Measurements from ENCODE around the gene RNU4-1.

DNA sequence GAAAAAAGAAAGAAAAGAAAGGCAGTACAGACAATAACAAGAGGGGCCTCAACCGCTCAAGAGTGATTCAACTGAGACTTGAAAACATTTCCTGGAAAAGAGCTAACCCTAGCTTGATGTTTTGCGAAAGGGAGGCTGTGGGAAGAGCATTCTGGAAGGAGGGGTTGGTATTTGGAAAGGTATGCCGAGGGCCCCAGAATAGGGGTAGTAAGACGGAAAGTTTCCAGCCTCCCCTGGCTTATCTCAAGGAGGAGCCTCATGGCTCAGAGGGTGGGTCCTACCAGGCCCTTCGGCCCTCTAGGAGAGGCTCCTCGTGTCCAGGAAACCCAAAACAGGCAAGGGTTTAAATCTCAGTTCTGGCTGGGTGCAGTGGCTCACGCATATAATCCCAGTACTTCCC, 9.7 kb downstream of the RNU4-1 start:
- TF ChIP-seq, protein P1, sequence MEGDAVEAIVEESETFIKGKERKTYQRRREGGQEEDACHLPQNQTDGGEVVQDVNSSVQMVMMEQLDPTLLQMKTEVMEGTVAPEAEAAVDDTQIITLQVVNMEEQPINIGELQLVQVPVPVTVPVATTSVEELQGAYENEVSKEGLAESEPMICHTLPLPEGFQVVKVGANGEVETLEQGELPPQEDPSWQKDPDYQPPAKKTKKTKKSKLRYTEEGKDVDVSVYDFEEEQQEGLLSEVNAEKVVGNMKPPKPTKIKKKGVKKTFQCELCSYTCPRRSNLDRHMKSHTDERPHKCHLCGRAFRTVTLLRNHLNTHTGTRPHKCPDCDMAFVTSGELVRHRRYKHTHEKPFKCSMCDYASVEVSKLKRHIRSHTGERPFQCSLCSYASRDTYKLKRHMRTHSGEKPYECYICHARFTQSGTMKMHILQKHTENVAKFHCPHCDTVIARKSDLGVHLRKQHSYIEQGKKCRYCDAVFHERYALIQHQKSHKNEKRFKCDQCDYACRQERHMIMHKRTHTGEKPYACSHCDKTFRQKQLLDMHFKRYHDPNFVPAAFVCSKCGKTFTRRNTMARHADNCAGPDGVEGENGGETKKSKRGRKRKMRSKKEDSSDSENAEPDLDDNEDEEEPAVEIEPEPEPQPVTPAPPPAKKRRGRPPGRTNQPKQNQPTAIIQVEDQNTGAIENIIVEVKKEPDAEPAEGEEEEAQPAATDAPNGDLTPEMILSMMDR (IDR thresholded peaks at IDR 0.05; ENCODE audit: extremely low read depth in 1 of 2, insufficient read depth in 1 of 2, low read depth in 1 of 2, low read length in 2 of 2): no peak
- no peak for TF ChIP-seq EZH2 (IDR thresholded peaks at IDR 0.05; ENCODE audit: borderline replicate concordance, low read depth, low read length, severe bottlenecking)
